A673 (cell line): ENCODE results near the gene ABCD1. TPM values are rescaled to one million over a fixed set of nuclear protein-coding genes. Genes with fewer than 3 reads are reported as not detected.

Experiments used
- BruUV-seq: library from RNA; stranded (reverse); fragments of 400-500 nt; replicated peaks from 2 replicates; lab custom pipeline; 2021; lab: Mats Ljungman, UMichigan
- CTCF ChIA-PET: fragments of 300-600 bp; sonication (Branson Sonifier 250); formaldehyde crosslinking; loops from one replicate; lab custom pipeline; 2022; ENCODE audit warnings: antibody characterized with exemption; lab: Charles Lee
- POLR2A ChIA-PET: fragments of 300-600 bp; sonication (Branson Sonifier 250); formaldehyde crosslinking; loops from one replicate; lab custom pipeline; 2022; ENCODE audit warnings: antibody characterized with exemption; ENCODE audit not compliant: low non-redundant PET; lab: Charles Lee
- DNase-seq: peaks from one replicate; pipeline ENCODE4 v3.0.0-alpha.2; 2015; ENCODE audit warnings: low spot score
- H3K27ac ChIP-seq: fragments of 200-600 bp; sonication (generic); 2 replicates; pipeline ENCODE4 v1.5.1; 2016; ENCODE audit warnings: mixed run types, low read depth, mild to moderate bottlenecking, mixed read lengths, antibody characterized with exemption, low read length; ENCODE audit not compliant: poor library complexity, severe bottlenecking
- H3K27me3 ChIP-seq: fragments of 200-600 bp; sonication (generic); replicated peaks from 2 replicates; pipeline ENCODE4 v1.6.1; 2017; ENCODE audit warnings: mixed run types, low read depth, mild to moderate bottlenecking, mixed read lengths, antibody characterized with exemption, low read length; ENCODE audit not compliant: insufficient read depth, poor library complexity
- H3K36me3 ChIP-seq: fragments of 200-600 bp; sonication (generic); 2 replicates; pipeline ENCODE4 v1.6.1; 2016; ENCODE audit warnings: mixed run types, mild to moderate bottlenecking, mixed read lengths, antibody characterized with exemption, low read length; ENCODE audit not compliant: insufficient read depth, poor library complexity, severe bottlenecking
- H3K4me1 ChIP-seq: fragments of 200-600 bp; sonication (generic); 2 replicates; pipeline ENCODE4 v1.6.1; 2017; ENCODE audit warnings: mixed run types, mild to moderate bottlenecking, mixed read lengths, antibody characterized with exemption, low read length; ENCODE audit not compliant: insufficient read depth, poor library complexity, severe bottlenecking
- H3K4me3 ChIP-seq: fragments of 200-600 bp; sonication (generic); 2 replicates; pipeline ENCODE4 v1.5.1; 2016; ENCODE audit warnings: low read depth, mixed run types, mild to moderate bottlenecking, mixed read lengths, low read length; ENCODE audit not compliant: poor library complexity, severe bottlenecking
- H3K9me3 ChIP-seq: fragments of 200-600 bp; sonication (generic); 2 replicates; pipeline ENCODE4 v1.6.1; 2016; ENCODE audit warnings: mixed run types, low read depth, mild to moderate bottlenecking, mixed read lengths, antibody characterized with exemption, low read length; ENCODE audit not compliant: poor library complexity, severe bottlenecking
- CTCF ChIP-seq: fragments of 300-800, 200-600 bp; sonication (generic); conservative IDR thresholded peaks from 2 replicates; pipeline ENCODE4 v1.5.1; 2017; ENCODE audit warnings: low read depth, mild to moderate bottlenecking, antibody characterized with exemption, low read length, moderate library complexity, mixed read lengths
- EZH2 ChIP-seq: fragments of 200-600 bp; sonication (generic); IDR thresholded peaks from 2 replicates; pipeline ENCODE4 v1.6.1; 2017; ENCODE audit warnings: borderline replicate concordance, low read depth, mild to moderate bottlenecking, mixed read lengths, antibody characterized with exemption, low read length; ENCODE audit not compliant: poor library complexity, severe bottlenecking
- intact Hi-C: fragments of 100-400 bp; cut with micrococcal nuclease; formaldehyde crosslinking; loops from one replicate; pipeline ENCODE4 v1.10.0; 2022; ENCODE audit not compliant: unreplicated experiment
- total RNA-seq: library from RNA; stranded (reverse); gene quantifications from 2 replicates; pipeline ENCODE4 v1.2.3, GENCODE V29; 2021

Gene ABCD1
- total RNA-seq, 1 experiment from 2014 or later = 7.8 TPM

- Histone ChIP-seq H3K9me3 (no peaks in the 10 kb centered on the region), H3K4me3 (no peak overlapping the region), H3K4me1 (no peaks in the 10 kb centered on the region), H3K27ac (no peak overlapping the region), H3K27me3 (no peaks in the 10 kb centered on the region), H3K36me3 (no peaks in the 10 kb centered on the region)
- no peak for DNase-seq
- ChIA-PET POLR2A (no interaction called here), CTCF (no interaction called here)
- TF ChIP-seq CTCF (no peak), EZH2 (no peak)
- intact Hi-C loops = no loop called here
- BruUV-seq = no TSS peak
Measured at GRCh38 chrX:153769158-153769864, 44.7 kb downstream of the ABCD1 start.

- POLR2A ChIA-PET = no interaction called here
- no TSS peak for BruUV-seq
- Histone ChIP-seq H3K27me3 (no peaks in the 10 kb centered on the region), H3K9me3 (no peaks in the 10 kb centered on the region), H3K4me1 (no peaks in the 10 kb centered on the region), H3K27ac (no peak overlapping the region), H3K4me3 (no peak overlapping the region), H3K36me3 (no peaks in the 10 kb centered on the region)
- intact Hi-C loops = no loop called here
- no peak for DNase-seq
- CTCF ChIA-PET = no interaction called here
- no peak for TF ChIP-seq CTCF
- no peak for TF ChIP-seq EZH2
Measured at GRCh38 chrX:153769865-153770600, 45.4 kb downstream of the ABCD1 start.

- no peak overlapping the region for H3K4me3 ChIP-seq
- H3K4me1 ChIP-seq = no peaks in the 10 kb centered on the region
- no peaks in the 10 kb centered on the region for H3K36me3 ChIP-seq
- intact Hi-C loops = no loop called here
- ChIA-PET CTCF (no interaction called here), POLR2A (no interaction called here)
- no TSS peak for BruUV-seq
- H3K27me3 ChIP-seq = no peaks in the 10 kb centered on the region
- TF ChIP-seq EZH2 = no peak
- no peak for TF ChIP-seq CTCF
- no peak for DNase-seq
- no peaks in the 10 kb centered on the region for H3K9me3 ChIP-seq
- no peak overlapping the region for H3K27ac ChIP-seq
Measured at GRCh38 chrX:153770601-153771414, 46.2 kb downstream of the ABCD1 start.
